Activated naive CD8-positive, alpha-beta T cell treated with anti-CD3 and anti-CD28 coated beads, Interleukin-2, amount 50 U/mL, for 24 hours (primary cell): ENCODE data around the gene CNFN.
A peak's percentile ranks its signal among the peaks of the same experiment; 100 is the strongest.

Source experiments
- ATAC-seq: fragments of 150-1000 bp; cut with Tn5 transposase; one replicate; pipeline ENCODE4 v1.10.0; 2021
- DNase-seq: peaks from one replicate; pipeline ENCODE4 v3.0.0; 2021
- H3K27ac Mint-ChIP-seq: one replicate; pipeline ENCODE4 v1.8.0; 2021; ENCODE audit warnings: mild to moderate bottlenecking, mixed read lengths
- H3K27me3 Mint-ChIP-seq: one replicate; pipeline ENCODE4 v1.8.0; 2021; ENCODE audit warnings: mixed read lengths
- H3K36me3 Mint-ChIP-seq: one replicate; pipeline ENCODE4 v1.8.0; 2021; ENCODE audit warnings: low read depth, mixed read lengths
- H3K4me1 Mint-ChIP-seq: one replicate; pipeline ENCODE4 v1.8.0; 2021; ENCODE audit warnings: mixed read lengths
- H3K4me3 Mint-ChIP-seq: one replicate; pipeline ENCODE4 v1.8.0; 2021; ENCODE audit warnings: mild to moderate bottlenecking, moderate library complexity, mixed read lengths
- H3K9me3 Mint-ChIP-seq: one replicate; pipeline ENCODE4 v1.8.0; 2021; ENCODE audit warnings: mixed read lengths

The CNFN gene

DNA sequence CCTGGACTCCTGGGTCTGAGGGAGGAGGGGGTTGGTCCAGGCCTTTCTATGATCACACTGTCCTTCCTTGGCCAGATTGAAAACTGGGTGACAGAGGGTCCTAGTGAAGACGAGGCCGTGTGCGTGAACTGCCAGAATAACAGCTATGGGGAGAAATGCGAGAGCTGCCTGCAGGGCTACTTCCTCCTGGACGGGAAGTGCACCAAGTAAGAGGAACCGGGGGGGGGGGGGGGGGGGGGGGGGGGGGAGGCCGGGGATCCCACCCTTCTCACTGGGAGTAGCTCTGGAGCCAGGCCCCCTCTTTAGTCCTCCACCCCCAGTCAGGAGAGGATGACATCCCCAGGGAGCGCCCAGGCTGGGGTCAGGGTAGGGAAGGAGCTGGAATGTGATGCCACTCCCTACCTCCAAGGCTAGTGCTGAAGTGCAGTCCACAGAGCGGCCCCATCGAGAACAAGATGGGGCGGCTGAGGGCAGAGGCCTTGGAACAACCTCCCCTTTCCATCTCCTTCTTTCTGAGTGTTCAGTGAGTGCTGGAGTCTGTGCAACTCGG lies 19.4 kb downstream of the CNFN start:
- no peaks in the 10 kb centered on the region for H3K36me3 Mint-ChIP-seq
- H3K27ac Mint-ChIP-seq: no peak overlapping the region
- DNase-seq: no peak

GRCh38 chr19:42370068-42370520 lies 20.0 kb downstream of the CNFN start:
- ATAC-seq (no peak), DNase-seq (no peak)
- Mint-ChIP-seq H3K36me3 (no peaks in the 10 kb centered on the region), H3K9me3 (no peaks in the 10 kb centered on the region), H3K4me3 (no peak overlapping the region), H3K27me3 (no peaks in the 10 kb centered on the region), H3K27ac (no peak overlapping the region), H3K4me1 (peaks cover 3% of the 10 kb centered on the region)

More for the DNA sequence above, 19.4 kb downstream of the CNFN start:
- no peak overlapping the region for H3K4me3 Mint-ChIP-seq
- ATAC-seq: no peak
- H3K4me1 Mint-ChIP-seq: peaks cover 1% of the 10 kb centered on the region
- no peaks in the 10 kb centered on the region for H3K9me3 Mint-ChIP-seq
- no peaks in the 10 kb centered on the region for H3K27me3 Mint-ChIP-seq

DNA sequence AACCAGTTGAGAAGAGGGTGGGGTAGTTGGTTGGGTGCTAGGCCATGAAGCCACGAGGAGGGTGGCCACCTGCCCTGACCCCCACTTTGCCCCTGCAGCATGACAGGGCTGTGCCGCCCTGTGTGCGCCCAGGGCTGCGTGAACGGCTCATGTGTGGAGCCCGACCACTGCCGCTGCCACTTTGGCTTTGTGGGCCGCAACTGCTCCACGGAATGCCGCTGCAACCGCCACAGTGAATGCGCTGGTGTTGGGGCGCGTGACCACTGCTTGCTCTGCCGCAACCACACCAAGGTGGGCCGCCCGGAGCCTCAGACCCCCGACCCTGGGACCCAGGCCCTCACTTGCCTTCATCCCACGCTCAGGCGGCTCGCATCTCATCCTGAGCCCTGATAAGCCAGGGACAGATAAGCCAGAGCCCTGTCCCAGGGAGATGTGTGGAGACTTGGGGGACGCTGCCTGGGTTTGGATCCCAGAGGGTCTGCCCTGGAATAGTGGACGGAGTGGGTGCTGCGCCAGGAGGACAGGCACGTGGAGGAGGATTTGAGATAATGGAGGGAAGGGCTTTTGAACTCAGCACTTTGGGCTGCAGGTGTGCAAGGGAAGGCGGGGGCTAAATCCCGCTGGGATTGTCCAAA lies 20.5 kb downstream of the CNFN start:
- H3K4me3 Mint-ChIP-seq: no peak overlapping the region
- no peak for DNase-seq
- no peaks in the 10 kb centered on the region for H3K9me3 Mint-ChIP-seq
- no peak for ATAC-seq
- H3K27me3 Mint-ChIP-seq: no peaks in the 10 kb centered on the region
- H3K36me3 Mint-ChIP-seq: no peaks in the 10 kb centered on the region
- H3K4me1 Mint-ChIP-seq: peaks cover 4% of the 10 kb centered on the region
- no peak overlapping the region for H3K27ac Mint-ChIP-seq

- Mint-ChIP-seq H3K27ac (no peak overlapping the region), H3K4me3 (no peak overlapping the region), H3K27me3 (no peaks in the 10 kb centered on the region), H3K4me1 (peaks cover 5% of the 10 kb centered on the region), H3K9me3 (no peaks in the 10 kb centered on the region), H3K36me3 (peaks cover 5% of the 10 kb centered on the region)
- no peak for DNase-seq
- ATAC-seq: no peak
These were observed 21.3 kb downstream of the CNFN start for GRCh38 chr19:42368765-42369164.

DNA sequence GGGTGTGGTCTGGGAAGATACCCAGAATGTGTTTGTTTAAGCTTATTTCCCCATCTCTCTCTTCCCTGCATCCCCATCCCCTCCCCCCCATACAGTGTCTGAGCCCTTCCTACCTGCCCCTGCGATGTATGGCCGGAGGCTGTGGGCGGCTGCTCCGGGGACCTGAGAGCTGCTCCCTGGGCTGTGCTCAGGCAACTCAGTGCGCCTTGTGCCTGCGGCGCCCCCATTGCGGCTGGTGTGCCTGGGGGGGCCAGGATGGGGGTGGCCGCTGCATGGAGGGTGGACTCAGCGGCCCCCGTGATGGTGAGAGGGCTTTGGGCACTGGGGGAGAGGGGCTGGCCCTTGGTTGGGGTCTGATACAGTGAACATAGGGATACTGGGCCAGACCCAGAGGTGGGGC lies 21.7 kb downstream of the CNFN start:
- ATAC-seq (no peak), DNase-seq (no peak)
- Mint-ChIP-seq H3K36me3 (peaks cover 9% of the 10 kb centered on the region), H3K9me3 (no peaks in the 10 kb centered on the region), H3K4me3 (no peak overlapping the region), H3K27me3 (no peaks in the 10 kb centered on the region), H3K4me1 (peaks cover 8% of the 10 kb centered on the region), H3K27ac (no peak overlapping the region)

GRCh38 chr19:42367929-42368328 lies 22.2 kb downstream of the CNFN start:
- Mint-ChIP-seq H3K27me3 (no peaks in the 10 kb centered on the region), H3K27ac (no peak overlapping the region), H3K36me3 (peaks cover 9% of the 10 kb centered on the region), H3K9me3 (no peaks in the 10 kb centered on the region), H3K4me3 (no peak overlapping the region), H3K4me1 (peaks cover 8% of the 10 kb centered on the region)
- DNase-seq: no peak
- ATAC-seq: no peak

DNA sequence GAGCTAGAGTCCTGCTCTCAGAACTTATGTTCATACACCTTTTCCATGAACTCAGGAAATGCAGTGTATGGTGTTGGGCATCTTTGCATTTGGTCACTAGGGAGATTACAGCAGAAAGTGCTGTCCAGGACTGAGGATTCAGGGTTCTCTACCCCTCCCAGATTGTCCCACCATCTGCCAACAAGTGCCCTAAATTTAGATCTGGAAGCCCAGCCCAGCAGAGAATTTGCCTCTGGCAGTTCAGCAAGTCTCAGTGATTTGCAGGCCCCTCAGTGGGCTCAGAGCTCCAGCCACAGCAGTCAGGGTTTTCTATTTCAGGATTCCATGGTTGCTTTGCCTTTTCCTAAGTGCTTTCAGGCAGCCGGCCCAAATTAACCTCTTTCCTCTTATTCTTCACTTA lies 23.4 kb downstream of the CNFN start:
- Mint-ChIP-seq H3K4me1 (peaks cover 8% of the 10 kb centered on the region), H3K27me3 (no peaks in the 10 kb centered on the region), H3K27ac (no peak overlapping the region), H3K36me3 (peaks cover 9% of the 10 kb centered on the region), H3K4me3 (no peak overlapping the region), H3K9me3 (no peaks in the 10 kb centered on the region)
- no peak for DNase-seq
- no peak for ATAC-seq

GRCh38 chr19:42363614-42364346 lies 26.3 kb downstream of the CNFN start:
- Mint-ChIP-seq H3K27ac (peak overlapping the region; percentile 64), H3K36me3 (peaks cover 9% of the 10 kb centered on the region), H3K4me1 (peaks cover 6% of the 10 kb centered on the region), H3K4me3 (no peak overlapping the region), H3K9me3 (no peaks in the 10 kb centered on the region), H3K27me3 (no peaks in the 10 kb centered on the region)
- no peak for ATAC-seq
- DNase-seq: no peak

GRCh38 chr19:42362891-42363440 lies 27.1 kb downstream of the CNFN start:
- Mint-ChIP-seq H3K4me3 (no peak overlapping the region), H3K4me1 (peaks cover 6% of the 10 kb centered on the region), H3K27ac (no peak overlapping the region), H3K27me3 (no peaks in the 10 kb centered on the region), H3K9me3 (no peaks in the 10 kb centered on the region), H3K36me3 (peaks cover 9% of the 10 kb centered on the region)
- DNase-seq (no peak), ATAC-seq (no peak)

DNA sequence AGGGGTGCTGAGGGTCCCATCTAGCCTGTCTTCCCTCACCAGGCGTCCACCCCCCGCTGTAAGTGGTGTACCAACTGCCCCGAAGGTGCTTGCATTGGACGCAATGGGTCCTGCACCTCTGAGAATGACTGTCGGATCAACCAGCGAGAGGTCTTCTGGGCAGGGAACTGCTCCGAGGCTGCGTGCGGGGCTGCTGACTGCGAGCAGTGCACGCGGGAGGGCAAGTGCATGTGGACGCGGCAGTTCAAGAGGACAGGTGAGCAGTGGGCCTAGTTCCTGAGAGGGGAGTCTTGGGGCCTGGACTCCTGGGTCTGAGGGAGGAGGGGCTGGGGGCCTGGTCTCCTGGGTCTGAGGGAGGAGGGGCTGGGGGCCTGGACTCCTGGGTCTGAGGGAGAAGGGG lies 27.8 kb downstream of the CNFN start:
- Mint-ChIP-seq H3K36me3 (peaks cover 9% of the 10 kb centered on the region), H3K4me3 (no peak overlapping the region), H3K9me3 (no peaks in the 10 kb centered on the region), H3K27me3 (no peaks in the 10 kb centered on the region), H3K27ac (no peak overlapping the region), H3K4me1 (peaks cover 6% of the 10 kb centered on the region)
- no peak for DNase-seq
- no peak for ATAC-seq

GRCh38 chr19:42361545-42361910 lies 28.6 kb downstream of the CNFN start:
- Mint-ChIP-seq H3K4me3 (no peak overlapping the region), H3K27ac (no peak overlapping the region), H3K4me1 (peaks cover 6% of the 10 kb centered on the region), H3K27me3 (no peaks in the 10 kb centered on the region), H3K36me3 (peaks cover 9% of the 10 kb centered on the region), H3K9me3 (no peaks in the 10 kb centered on the region)
- DNase-seq (no peak), ATAC-seq (no peak)

DNA sequence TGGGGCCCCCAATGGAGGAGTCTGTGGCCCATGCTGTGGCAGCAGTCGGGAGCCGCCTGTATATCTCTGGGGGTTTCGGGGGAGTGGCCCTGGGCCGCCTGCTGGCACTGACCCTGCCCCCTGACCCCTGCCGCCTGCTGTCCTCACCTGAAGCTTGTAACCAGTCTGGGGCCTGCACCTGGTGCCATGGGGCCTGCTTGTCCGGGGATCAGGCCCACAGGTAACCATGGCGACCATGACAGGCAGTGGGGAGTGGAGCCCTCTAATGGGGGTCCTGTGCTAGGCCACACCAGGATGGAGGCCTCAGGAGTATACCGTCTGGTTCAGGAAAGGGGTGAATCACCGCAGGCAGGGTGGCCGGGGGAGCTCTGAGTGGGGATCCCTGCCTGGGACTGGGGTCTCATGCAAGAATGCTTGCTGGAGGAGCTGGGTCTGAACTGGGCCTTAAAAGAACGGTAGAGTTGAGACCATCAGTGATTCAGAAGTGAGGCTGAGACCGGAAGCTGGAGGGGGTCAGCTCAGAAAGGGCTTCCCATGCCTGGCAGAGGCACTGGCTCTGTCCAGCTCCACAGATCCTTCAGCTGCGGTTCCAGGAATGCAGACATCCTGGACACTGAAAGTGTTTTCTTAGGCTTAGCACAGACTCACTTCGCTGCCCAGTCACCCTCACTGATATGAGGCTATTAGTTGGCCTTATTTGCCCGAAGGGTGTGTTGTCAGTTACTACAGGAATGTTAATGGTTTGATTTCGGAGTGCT lies 29.1 kb downstream of the CNFN start:
- Mint-ChIP-seq H3K36me3 (peaks cover 9% of the 10 kb centered on the region), H3K4me3 (no peak overlapping the region), H3K27me3 (no peaks in the 10 kb centered on the region), H3K9me3 (no peaks in the 10 kb centered on the region), H3K27ac (no peak overlapping the region), H3K4me1 (peaks cover 6% of the 10 kb centered on the region)
- ATAC-seq (peak; percentile 10), DNase-seq (no peak)

DNA sequence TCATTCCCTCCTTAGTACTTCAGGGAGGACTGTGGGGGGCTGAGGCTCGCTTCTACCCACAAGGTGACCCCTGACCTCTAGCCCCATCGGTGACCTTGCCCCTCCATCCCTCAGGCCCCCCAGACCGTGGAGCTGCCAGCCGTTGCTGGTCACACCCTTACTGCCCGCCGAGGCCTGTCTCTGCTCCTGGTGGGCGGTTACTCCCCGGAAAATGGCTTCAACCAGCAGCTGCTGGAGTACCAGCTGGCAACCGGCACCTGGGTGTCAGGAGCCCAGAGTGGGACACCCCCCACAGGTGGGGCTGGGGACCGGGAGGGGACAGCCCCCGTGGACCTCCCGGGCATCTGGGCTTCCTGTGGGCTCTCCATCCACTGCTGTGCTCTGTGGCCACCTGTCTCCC lies 32.8 kb downstream of the CNFN start:
- Mint-ChIP-seq H3K4me1 (peaks cover 3% of the 10 kb centered on the region), H3K27ac (no peak overlapping the region), H3K36me3 (no peaks in the 10 kb centered on the region), H3K9me3 (no peaks in the 10 kb centered on the region), H3K4me3 (no peak overlapping the region), H3K27me3 (no peaks in the 10 kb centered on the region)
- DNase-seq (no peak), ATAC-seq (no peak)

DNA sequence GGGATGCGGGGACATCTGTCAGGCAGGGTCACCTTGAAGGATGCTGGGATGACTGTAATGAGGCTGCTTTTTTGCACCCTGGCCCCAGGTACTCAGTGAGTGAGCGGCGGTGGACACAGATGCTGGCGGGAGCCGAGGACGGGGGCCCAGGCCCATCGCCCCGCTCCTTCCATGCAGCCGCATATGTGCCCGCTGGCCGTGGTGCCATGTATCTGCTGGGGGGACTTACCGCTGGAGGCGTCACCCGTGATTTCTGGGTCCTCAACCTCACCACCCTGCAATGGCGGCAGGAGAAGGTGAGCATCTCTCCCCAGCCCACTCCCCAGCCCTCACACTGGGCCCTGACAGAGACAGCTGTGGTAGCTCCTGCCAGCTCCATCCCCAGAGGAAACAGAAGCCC lies 33.4 kb downstream of the CNFN start:
- H3K36me3 Mint-ChIP-seq: no peaks in the 10 kb centered on the region
- no peak overlapping the region for H3K4me3 Mint-ChIP-seq
- H3K4me1 Mint-ChIP-seq: peaks cover 4% of the 10 kb centered on the region
- no peak overlapping the region for H3K27ac Mint-ChIP-seq
- ATAC-seq (no peak), DNase-seq (no peak)
- no peaks in the 10 kb centered on the region for H3K27me3 Mint-ChIP-seq
- no peaks in the 10 kb centered on the region for H3K9me3 Mint-ChIP-seq
